Measurements from ENCODE around the gene GNG12. TPM values are rescaled to one million over a fixed set of nuclear protein-coding genes. Genes with fewer than 3 reads are reported as not detected.

The GNG12 gene
- total and polyA plus RNA-seq, 3 donors from 2014 or later, result 28.1 to 46.0 (median 39.3) TPM

DNA sequence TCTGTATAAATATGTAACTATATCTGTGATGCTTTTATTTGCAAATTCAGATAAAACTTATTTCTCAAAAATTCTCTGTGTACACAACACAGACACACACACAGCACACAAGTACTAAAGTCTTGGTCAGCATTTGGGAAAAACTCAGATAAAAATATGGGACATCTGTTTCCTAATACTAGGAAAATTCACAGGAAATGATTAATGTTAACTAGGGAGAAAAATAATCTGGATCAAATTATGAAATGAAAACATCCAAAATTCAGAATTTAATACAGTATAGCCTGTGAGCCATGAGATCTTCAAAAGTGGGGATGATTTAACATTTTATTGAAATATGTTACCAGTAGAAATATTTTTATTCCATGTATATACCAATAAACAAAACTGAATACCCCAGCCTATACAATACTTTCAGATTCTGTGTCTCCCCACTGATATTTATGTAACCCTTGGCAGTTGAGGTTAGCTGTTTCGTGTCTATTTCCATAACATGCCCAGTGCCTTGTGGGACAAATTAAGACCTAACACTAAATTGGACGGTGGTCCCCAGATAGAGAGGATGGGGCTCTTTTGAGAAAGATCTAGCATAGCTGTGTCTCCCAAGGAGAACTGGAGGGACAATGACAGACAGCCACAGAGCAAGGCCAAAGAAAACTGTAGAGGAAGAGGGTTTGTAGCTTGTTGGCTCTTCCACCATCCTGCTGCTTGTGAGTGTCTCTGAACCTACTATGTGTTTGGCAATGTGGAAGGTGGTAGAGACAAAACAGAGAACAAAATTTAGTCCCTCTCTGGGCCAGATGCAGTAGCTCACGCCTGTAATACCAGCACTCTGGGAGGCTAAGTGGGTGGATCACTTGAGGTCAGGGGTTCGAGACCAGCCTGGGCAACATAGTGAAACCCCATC lies 47.2 kb downstream of the GNG12 start:
- intact Hi-C loops (cut with DNase I; ENCODE audit: low total_unique reads), result no loop called here
- H3K4me1 ChIP-seq, result no peaks in the 10 kb centered on the region
- no peaks in the 10 kb centered on the region for H3K27me3 ChIP-seq
- WGBS, 2 donors, result 65 to 68% methylated on average over 4 of the region's 4 CpGs
- H3K27ac ChIP-seq, result no peak overlapping the region
- TF ChIP-seq POLR2A (IDR thresholded peaks at IDR 0.05) (no peak), CTCF (IDR thresholded peaks at IDR 0.05) (no peak)
- no peaks in the 10 kb centered on the region for H3K9me3 ChIP-seq
- no peaks in the 10 kb centered on the region for H3K36me3 ChIP-seq (ENCODE audit: low read depth, missing control alignments)
- no peak overlapping the region for H3K4me3 ChIP-seq
- DNase-seq, result no peak

- no peaks in the 10 kb centered on the region for H3K4me1 ChIP-seq
- intact Hi-C loops (cut with DNase I; ENCODE audit: low total_unique reads), result no loop called here
- no peak overlapping the region for H3K27ac ChIP-seq
- WGBS, 2 donors, result 87 to 90% methylated on average over 6 of the region's 6 CpGs
- no peak overlapping the region for H3K4me3 ChIP-seq
- H3K9me3 ChIP-seq, result no peaks in the 10 kb centered on the region
- DNase-seq, result no peak
- TF ChIP-seq POLR2A (IDR thresholded peaks at IDR 0.05), result no peak
- TF ChIP-seq CTCF (IDR thresholded peaks at IDR 0.05), result no peak
- no peaks in the 10 kb centered on the region for H3K27me3 ChIP-seq
- no peaks in the 10 kb centered on the region for H3K36me3 ChIP-seq (ENCODE audit: low read depth, missing control alignments)
Measured at GRCh38 chr1:67784545-67785186, 48.6 kb downstream of the GNG12 start.

GRCh38 chr1:67780637-67781036 lies 52.6 kb downstream of the GNG12 start:
- TF ChIP-seq CTCF (IDR thresholded peaks at IDR 0.05), result no peak
- TF ChIP-seq POLR2A (IDR thresholded peaks at IDR 0.05), result no peak
- intact Hi-C loops (cut with DNase I; ENCODE audit: low total_unique reads), result no loop called here
- Histone ChIP-seq H3K4me1 (no peaks in the 10 kb centered on the region), H3K27ac (no peak overlapping the region), H3K9me3 (no peaks in the 10 kb centered on the region), H3K36me3 (ENCODE audit: low read depth, missing control alignments) (no peaks in the 10 kb centered on the region), H3K4me3 (no peak overlapping the region), H3K27me3 (no peaks in the 10 kb centered on the region)
- DNase-seq, result no peak
- WGBS, 2 donors, result 74 to 82% methylated on average over 2 of the region's 2 CpGs

DNA sequence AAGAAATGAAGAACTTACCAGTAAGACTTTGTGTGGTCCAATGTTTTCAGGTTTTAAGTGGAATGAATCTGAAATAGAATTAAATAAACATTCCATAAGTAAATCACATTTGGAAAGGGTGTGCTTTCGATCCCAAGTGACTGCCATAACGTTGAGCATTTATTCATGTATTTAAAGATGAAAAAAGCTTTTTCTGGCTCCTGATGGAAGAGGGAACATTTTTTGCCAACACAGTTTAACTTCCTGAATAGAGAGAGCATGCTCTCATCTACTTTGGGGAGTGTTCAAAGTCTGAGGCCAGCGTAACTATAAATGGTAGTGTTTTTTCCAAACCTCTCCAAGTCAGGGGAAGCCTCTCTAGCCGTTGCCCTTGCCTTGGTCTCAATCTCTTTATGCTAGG lies 55.8 kb downstream of the GNG12 start:
- H3K27ac ChIP-seq, result peak overlapping the region; percentile 40 to 60
- H3K4me1 ChIP-seq, result no peaks in the 10 kb centered on the region
- no peak for TF ChIP-seq CTCF (IDR thresholded peaks at IDR 0.05)
- 43 to 48% methylated on average over 4 of the region's 4 CpGs for WGBS, 2 donors
- H3K4me3 ChIP-seq, result no peak overlapping the region
- no peak for DNase-seq
- intact Hi-C loops (cut with DNase I; ENCODE audit: low total_unique reads), result loop anchor here (10.0 kb wide), 1 partner anchor 57 kb away; the partner anchor contains the start of gene GNG12
- no peaks in the 10 kb centered on the region for H3K9me3 ChIP-seq
- no peaks in the 10 kb centered on the region for H3K27me3 ChIP-seq
- H3K36me3 ChIP-seq (ENCODE audit: low read depth, missing control alignments), result no peaks in the 10 kb centered on the region

All from testis (tissue), 3 donors.